ENCODE results near the gene PCDHGA1.
A peak's percentile ranks its signal among the peaks of the same experiment; 100 is the strongest.
"Not testable (repeated sequence)": the region's sequence is repeated elsewhere in the genome, so short reads cannot be mapped to it uniquely, and the experiment has no call there.

PCDHGA1 gene

DNA sequence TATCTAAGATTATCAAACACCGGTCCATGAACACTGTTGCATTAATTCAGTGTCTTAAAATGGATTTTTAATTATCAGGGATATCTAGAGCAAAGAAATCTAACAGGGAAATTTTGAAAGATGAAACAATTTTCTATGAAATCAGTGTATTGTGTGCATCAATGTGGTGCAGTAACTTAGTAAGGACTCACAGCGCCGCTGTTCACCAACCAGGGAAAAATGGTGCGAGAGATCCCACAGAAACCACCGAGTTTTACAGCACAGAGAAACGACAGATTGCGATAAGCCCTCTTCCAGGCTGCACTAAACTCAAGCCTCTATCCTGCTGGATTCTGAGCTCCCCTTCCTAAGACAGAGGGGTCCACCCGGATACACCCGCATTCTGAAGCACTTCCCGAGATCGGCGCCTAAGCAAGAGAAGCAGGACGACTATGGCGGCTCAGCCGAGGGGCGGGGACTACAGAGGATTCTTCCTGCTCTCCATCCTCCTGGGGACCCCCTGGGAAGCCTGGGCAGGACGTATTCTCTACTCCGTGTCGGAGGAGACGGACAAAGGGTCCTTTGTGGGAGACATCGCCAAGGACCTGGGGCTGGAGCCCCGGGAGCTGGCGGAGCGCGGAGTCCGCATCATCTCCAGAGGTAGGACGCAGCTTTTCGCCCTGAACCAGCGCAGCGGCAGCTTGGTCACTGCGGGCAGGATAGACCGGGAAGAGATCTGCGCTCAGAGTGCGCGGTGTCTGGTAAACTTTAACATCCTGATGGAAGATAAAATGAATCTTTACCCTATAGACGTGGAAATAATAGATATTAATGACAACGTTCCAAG, 52.4 kb downstream of the PCDHGA1 start, which contains the start of gene PCDHGA7:
TSS of gene PCDHGA7 (plus strand) at position 274 of the 826 bp plus-strand sequence. CDS start at position 432, 158 bp downstream.
- no peak for DNase-seq (ENCODE audit: low spot score)

DNA sequence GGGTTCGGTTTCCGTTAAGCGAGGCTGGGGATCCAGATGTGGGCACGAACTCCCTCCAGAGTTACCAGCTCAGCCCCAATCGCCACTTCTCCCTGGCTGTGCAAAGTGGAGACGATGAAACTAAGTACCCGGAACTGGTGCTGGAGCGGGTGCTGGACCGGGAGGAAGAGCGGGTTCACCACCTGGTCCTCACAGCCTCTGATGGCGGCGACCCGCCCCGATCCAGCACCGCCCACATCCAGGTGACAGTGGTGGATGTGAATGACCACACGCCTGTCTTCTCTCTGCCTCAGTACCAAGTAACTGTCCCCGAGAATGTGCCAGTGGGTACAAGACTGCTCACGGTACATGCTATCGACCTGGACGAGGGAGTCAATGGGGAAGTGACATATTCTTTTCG, 53.0 kb downstream of the PCDHGA1 start:
- DNase-seq (ENCODE audit: low spot score), result no peak

DNA sequence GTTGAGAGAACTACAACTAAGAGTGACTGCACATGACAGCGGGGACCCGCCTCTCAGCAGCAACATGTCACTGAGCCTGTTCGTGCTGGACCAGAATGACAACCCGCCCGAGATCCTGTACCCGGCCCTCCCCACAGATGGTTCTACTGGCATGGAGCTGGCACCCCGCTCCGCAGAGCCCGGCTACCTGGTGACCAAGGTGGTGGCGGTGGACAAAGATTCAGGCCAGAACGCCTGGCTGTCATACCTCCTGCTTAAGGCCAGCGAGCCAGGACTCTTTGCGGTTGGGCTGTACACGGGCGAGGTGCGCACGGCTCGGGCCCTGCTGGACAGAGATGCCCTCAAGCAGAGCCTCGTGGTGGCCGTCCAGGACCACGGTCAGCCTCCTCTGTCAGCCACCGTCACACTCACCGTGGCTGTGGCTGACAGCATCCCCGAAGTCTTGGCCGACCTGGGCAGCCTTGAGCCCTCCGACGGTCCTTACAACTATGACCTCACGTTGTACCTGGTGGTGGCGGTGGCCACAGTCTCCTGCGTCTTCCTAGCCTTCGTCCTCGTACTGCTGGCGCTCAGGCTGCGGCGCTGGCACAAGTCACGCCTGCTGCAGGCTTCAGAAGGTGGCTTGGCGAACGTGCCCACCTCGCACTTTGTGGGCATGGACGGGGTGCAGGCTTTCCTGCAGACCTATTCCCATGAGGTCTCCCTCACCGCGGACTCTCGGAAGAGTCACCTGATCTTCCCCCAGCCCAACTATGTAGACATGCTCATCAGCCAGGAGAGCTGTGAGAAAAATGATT, 54.4 kb downstream of the PCDHGA1 start:
- DNase-seq (ENCODE audit: low spot score), result no peak

DNA sequence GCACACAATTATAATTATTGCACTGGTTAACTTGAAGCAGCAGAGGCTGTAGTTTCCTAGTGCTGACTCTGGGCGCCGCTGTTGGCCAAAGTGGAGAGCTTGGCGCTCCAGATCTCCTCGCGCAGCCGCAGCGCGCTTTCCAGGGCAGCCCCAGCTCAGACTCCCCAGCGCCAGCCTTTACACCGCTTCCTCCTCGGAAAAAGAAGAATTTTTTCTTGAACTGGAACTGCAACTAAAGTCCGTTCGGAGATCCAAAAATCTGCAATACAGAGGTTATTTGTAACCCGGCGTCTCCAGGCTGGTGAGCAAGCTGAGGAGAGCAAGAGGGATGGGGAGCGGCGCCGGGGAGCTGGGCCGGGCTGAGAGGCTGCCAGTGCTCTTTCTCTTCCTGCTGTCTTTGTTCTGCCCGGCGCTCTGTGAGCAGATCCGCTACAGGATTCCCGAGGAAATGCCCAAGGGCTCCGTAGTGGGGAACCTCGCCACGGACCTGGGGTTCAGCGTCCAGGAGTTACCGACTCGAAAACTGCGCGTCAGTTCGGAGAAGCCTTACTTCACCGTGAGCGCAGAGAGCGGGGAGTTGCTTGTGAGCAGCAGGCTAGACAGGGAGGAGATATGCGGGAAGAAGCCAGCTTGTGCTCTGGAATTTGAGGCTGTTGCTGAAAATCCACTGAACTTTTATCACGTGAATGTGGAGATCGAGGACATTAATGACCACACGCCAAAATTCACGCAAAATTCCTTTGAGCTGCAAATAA, 57.4 kb downstream of the PCDHGA1 start, which contains the start of gene PCDHGB4:
TSS of gene PCDHGB4 (plus strand) at position 142 of the 755 bp plus-strand sequence. CDS start at position 329, 187 bp downstream.
- DNase-seq (ENCODE audit: low spot score), result peak; percentile 37

DNA sequence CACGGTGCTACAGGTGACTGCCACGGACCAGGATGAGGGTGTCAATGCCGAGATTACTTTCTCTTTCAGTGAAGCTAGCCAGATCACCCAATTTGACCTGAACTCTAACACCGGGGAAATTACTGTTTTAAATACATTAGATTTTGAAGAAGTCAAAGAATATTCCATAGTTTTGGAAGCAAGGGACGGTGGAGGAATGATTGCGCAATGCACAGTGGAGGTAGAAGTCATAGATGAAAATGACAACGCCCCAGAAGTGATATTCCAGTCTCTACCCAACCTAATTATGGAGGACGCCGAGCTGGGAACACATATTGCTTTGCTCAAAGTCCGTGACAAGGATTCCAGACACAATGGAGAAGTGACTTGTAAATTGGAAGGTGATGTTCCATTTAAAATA, 58.3 kb downstream of the PCDHGA1 start:
- DNase-seq (ENCODE audit: low spot score), result no peak

DNA sequence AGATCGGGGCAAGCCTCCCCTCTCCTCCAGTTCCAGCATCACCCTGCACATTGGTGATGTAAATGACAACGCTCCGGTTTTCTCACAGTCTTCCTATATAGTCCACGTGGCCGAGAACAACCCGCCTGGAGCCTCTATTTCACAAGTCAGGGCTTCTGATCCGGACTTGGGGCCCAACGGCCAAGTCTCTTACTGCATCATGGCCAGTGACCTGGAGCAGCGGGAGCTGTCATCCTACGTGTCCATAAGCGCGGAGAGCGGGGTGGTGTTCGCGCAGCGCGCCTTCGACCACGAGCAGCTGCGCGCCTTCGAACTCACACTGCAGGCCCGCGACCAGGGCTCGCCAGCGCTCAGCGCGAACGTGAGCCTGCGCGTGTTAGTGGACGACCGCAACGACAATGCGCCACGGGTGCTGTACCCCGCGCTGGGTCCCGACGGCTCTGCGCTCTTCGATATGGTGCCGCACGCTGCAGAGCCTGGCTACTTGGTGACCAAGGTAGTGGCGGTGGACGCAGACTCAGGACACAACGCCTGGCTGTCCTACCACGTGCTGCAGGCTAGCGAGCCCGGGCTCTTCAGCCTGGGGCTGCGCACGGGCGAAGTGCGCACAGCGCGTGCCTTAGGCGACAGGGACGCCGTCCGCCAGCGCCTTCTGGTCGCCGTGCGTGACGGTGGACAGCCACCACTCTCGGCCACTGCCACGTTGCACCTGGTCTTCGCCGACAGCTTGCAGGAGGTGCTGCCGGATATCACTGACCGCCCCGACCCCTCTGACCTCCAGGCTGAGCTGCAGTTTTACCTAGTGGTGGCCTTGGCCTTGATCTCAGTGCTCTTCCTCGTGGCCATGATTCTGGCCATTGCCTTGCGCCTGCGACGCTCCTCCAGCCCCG, 59.1 kb downstream of the PCDHGA1 start:
- DNase-seq (ENCODE audit: low spot score), result no peak

DNA sequence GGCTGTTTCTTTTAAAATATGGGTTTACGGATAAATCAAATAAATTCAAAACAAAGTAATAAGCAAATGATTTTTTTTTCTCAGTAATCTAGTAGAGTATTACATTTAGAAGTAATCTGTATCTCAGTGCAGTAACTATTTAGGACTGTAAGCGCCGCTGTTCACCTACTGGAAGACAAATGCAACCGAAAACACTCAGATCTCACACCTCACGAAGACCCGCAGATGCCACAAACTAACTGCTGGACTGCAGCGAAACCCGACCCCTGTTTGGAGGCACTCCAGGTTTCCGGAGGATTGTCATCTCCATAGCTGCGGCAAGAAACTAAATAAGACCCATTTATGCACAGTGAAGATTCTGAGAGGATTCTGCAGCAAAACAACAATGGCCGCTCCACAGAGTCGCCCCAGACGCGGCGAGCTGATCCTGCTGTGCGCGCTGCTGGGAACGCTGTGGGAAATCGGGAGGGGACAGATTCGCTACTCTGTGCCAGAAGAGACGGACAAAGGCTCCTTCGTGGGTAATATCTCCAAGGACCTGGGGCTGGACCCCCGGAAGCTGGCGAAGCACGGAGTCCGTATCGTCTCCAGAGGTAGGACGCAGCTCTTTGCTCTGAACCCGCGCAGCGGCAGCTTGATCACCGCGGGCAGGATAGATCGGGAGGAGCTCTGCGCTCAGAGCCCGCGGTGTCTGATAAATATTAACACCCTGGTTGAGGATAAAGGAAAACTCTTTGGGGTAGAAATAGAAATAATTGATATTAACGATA, 62.3 kb downstream of the PCDHGA1 start, which contains the start of gene PCDHGA8:
TSS of gene PCDHGA8 (plus strand) at position 205 of the 770 bp plus-strand sequence. CDS start at position 386, 181 bp downstream.
- DNase-seq (ENCODE audit: low spot score), result no peak

DNA sequence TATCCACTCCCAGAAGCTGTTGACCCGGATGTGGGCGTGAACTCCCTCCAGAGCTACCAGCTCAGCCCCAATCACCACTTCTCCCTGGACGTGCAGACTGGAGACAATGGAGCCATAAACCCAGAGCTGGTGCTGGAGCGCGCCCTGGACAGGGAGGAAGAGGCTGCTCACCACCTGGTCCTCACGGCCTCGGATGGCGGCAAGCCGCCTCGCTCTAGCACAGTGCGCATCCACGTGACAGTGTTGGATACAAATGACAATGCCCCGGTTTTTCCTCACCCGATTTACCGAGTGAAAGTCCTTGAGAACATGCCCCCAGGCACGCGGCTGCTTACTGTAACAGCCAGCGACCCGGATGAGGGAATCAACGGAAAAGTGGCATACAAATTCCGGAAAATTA, 63.0 kb downstream of the PCDHGA1 start:
- no peak for DNase-seq (ENCODE audit: low spot score)

DNA sequence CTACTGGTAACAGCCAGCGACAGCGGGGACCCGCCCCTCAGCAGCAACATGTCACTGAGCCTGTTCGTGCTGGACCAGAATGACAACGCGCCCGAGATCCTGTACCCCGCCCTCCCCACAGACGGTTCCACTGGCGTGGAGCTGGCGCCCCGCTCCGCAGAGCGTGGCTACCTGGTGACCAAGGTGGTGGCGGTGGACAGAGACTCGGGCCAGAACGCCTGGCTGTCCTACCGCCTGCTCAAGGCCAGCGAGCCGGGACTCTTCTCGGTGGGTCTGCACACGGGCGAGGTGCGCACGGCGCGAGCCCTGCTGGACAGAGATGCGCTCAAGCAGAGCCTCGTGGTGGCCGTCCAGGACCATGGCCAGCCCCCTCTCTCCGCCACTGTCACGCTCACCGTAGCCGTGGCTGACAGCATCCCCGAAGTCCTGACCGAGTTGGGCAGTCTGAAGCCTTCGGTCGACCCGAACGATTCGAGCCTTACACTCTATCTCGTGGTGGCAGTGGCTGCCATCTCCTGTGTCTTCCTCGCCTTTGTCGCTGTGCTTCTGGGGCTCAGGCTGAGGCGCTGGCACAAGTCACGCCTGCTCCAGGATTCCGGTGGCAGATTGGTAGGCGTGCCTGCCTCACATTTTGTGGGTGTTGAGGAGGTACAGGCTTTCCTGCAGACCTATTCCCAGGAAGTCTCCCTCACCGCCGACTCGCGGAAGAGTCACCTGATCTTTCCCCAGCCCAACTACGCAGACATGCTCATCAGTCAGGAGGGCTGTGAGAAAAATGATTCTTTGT, 64.3 kb downstream of the PCDHGA1 start:
- not testable (repeated sequence) for DNase-seq (ENCODE audit: low spot score)

DNA sequence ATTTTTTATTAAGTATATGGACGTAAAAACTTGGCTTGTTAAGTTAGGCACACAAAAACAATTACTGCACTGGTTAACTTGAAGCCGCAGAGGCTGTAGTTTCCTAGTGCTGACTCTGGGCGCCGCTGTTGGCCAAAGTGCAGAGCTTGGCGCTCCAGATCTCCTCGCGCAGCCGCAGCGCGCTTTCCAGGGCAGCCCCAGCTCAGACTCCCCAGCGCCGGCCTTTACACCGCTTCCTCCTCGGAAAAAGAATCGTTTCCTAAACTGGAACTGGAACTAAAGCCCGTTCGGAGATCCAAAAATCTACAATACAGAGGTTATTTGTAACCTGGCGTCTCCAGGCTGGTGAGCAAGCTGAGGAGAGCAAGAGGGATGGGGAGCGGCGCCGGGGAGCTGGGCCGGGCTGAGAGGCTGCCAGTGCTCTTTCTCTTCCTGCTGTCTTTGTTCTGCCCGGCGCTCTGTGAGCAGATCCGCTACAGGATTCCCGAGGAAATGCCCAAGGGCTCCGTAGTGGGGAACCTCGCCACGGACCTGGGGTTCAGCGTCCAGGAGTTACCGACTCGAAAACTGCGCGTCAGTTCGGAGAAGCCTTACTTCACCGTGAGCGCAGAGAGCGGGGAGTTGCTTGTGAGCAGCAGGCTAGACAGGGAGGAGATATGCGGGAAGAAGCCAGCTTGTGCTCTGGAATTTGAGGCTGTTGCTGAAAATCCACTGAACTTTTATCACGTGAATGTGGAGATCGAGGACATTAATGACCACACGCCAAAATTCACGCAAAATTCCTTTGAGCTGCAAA, 67.6 kb downstream of the PCDHGA1 start, which contains the start of gene PCDHGB5:
TSS of gene PCDHGB5 (plus strand) at position 192 of the 796 bp plus-strand sequence. CDS start at position 373, 181 bp downstream.
- DNase-seq (ENCODE audit: low spot score), result not testable (repeated sequence)

DNA sequence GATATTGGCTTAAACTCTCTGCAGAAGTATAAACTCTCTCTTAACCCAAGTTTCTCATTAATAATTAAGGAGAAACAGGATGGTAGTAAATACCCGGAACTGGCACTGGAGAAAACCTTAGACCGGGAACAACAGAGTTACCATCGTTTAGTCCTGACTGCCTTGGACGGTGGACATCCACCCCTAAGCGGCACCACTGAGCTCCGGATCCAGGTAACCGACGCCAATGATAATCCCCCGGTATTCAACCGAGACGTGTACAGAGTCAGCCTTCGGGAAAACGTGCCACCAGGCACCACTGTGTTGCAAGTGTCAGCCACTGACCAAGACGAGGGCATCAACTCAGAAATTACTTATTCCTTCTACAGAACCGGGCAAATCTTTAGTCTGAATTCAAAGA, 68.3 kb downstream of the PCDHGA1 start:
- DNase-seq (ENCODE audit: low spot score), result no peak

DNA sequence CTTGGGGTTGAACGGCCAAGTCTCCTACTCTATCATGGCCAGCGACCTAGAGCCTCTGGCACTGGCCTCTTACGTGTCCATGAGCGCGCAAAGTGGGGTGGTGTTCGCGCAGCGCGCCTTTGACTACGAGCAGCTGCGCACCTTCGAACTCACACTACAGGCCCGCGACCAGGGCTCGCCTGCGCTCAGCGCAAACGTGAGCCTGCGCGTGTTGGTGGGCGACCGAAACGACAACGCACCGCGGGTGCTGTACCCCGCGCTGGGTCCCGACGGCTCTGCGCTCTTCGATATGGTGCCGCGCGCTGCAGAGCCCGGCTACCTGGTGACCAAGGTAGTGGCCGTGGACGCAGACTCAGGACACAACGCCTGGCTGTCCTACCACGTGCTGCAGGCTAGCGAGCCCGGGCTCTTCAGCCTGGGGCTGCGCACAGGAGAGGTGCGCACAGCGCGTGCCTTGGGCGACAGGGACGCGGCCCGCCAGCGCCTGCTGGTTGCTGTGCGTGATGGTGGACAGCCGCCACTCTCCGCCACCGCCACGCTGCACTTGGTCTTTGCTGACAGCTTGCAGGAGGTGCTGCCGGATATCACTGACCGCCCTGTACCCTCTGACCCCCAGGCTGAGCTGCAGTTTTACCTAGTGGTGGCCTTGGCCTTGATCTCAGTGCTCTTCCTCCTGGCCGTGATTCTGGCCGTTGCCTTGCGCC, 69.4 kb downstream of the PCDHGA1 start:
- no peak for DNase-seq (ENCODE audit: low spot score)

DNA sequence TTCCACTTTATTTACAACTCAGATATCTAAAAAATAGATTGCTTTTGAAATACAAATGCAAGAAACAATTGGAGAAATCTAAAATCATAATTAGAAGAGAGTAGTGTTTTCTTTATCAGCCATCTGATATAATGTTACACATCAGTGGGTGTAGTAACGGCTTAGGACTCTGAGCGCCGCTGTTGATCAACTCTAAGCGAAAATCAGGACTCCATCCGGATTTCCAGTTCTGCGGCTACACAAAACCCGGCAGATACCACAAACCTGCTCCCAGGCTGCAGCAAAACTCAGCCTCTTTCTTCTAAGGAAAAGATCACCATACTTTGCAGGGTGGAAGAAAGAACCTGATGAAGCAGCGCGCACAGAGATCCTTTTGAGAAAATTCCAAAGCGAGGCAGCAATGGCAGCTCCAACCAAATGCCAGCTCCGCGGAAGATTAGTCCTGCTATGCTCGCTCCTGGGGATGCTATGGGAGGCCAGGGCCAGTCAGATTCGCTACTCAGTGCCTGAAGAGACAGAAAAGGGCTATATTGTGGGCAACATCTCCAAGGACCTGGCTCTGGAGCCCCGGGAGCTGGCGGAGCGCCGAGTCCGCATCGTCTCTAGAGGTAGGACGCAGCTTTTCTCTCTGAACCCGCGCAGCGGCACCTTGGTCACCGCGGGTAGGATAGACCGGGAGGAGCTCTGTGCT, 72.4 kb downstream of the PCDHGA1 start, which contains the start of gene PCDHGA9:
TSS of gene PCDHGA9 (plus strand) at position 226 of the 691 bp plus-strand sequence. CDS start at position 401, 175 bp downstream.
- peak; percentile 58 for DNase-seq (ENCODE audit: low spot score)

DNA sequence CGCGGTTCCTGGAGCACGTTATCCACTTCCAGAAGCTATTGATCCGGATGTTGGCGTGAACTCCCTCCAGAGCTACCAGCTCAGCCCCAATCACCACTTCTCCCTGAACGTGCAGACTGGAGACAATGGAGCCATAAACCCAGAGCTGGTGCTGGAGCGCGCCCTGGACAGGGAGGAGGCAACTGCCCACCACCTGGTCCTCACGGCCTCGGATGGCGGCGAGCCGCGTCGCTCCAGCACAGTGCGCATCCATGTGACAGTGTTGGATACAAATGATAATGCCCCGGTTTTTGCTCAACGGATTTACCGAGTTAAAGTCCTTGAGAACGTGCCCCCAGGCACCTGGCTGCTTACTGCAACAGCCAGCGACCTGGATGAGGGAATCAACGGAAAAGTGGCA, 73.1 kb downstream of the PCDHGA1 start:
- no peak for DNase-seq (ENCODE audit: low spot score)

DNA sequence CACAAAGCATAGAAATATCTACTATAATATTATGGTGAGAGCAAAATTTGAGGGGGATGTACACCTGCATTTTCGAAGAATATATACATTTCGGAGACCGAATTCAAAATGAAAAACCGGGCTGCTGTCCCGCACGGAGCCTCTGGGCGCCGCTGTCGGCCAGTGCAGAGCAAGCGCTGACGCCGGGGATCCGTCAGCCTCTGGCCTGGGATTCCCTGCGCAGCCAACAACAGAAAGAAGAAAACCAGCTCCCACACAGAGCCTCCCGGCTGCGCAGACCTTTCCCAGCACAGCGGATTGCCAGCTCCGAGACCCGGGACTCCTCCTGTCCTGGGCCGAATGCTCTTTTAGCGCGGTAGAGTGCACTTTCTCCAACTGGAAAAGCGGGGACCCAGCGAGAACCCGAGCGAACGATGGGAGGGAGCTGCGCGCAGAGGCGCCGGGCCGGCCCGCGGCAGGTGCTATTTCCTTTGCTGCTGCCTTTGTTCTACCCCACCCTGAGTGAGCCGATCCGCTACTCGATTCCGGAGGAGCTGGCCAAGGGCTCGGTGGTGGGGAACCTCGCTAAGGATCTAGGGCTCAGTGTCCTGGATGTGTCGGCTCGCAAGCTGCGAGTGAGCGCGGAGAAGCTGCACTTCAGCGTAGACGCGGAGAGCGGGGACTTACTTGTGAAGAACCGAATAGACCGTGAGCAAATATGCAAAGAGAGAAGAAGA, 77.6 kb downstream of the PCDHGA1 start, which contains the start of gene PCDHGB6:
TSS of gene PCDHGB6 (plus strand) at position 232 of the 716 bp plus-strand sequence. CDS start at position 414, 182 bp downstream.
- peak; percentile 77 for DNase-seq (ENCODE audit: low spot score)

Data from iPS-NIHi11 (cell line).